OCI-LY7 (cell line): Measurements from ENCODE around the gene XRCC6.

ENCODE experiments used
- EZH2phosphoT487 ChIP-seq: fragments of 200-600 bp; sonication (generic); IDR thresholded peaks from 2 replicates; pipeline ENCODE4 v1.6.1; 2018; ENCODE audit warnings: low read depth, borderline replicate concordance, mild to moderate bottlenecking, mixed run types, antibody characterized with exemption, low read length, moderate library complexity, mixed read lengths
- TF ChIP-seq, protein P1 (sequence below): fragments of 200-600 bp; sonication (generic); conservative IDR thresholded peaks from 2 replicates; pipeline ENCODE4 v1.5.1; 2014; ENCODE audit warnings: mild to moderate bottlenecking, antibody characterized with exemption, low read length, moderate library complexity, mixed read lengths

DNA sequence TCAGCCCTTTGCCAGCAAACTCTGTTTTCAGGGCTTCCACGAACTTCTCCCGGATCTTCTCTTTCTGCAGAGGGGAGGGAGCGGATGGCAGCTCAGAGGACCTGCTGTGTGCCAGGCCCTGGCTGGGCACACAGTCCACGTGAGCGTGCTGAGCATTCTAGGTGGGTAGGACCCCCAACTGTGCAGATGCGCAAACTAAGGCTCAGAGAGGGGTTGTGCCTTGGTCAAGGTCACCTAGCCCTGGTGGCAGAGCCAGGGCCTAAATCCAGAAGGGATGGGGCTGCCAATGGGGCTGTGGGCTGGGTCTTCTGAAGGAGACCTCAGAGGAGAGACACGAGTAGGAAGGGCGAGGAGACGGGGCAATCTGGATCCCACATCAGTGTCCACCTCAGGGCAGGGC lies 42.3 kb upstream of the XRCC6 start:
- TF ChIP-seq, protein P1, sequence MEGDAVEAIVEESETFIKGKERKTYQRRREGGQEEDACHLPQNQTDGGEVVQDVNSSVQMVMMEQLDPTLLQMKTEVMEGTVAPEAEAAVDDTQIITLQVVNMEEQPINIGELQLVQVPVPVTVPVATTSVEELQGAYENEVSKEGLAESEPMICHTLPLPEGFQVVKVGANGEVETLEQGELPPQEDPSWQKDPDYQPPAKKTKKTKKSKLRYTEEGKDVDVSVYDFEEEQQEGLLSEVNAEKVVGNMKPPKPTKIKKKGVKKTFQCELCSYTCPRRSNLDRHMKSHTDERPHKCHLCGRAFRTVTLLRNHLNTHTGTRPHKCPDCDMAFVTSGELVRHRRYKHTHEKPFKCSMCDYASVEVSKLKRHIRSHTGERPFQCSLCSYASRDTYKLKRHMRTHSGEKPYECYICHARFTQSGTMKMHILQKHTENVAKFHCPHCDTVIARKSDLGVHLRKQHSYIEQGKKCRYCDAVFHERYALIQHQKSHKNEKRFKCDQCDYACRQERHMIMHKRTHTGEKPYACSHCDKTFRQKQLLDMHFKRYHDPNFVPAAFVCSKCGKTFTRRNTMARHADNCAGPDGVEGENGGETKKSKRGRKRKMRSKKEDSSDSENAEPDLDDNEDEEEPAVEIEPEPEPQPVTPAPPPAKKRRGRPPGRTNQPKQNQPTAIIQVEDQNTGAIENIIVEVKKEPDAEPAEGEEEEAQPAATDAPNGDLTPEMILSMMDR, result no peak
- TF ChIP-seq EZH2phosphoT487, result no peak
